Activated naive CD4-positive, alpha-beta T cell treated with Interleukin-2 at 50 U/mL for 16 hours (primary cell): ENCODE results near the gene ARHGEF28.

Experiments
- DNase-seq: peaks from one replicate; pipeline ENCODE4 v3.0.0-alpha.2; 2020

Gene ARHGEF28

GRCh38 chr5:73945505-73945904 is 319.5 kb downstream of the ARHGEF28 start:
- DNase-seq = peak; percentile 10

- DNase-seq = no peak
These were observed 320.3 kb downstream of the ARHGEF28 start for GRCh38 chr5:73946278-73946677.

- DNase-seq = no peak
These were observed 321.1 kb downstream of the ARHGEF28 start for GRCh38 chr5:73946919-73947602.

GRCh38 chr5:73947906-73948640 is 322.1 kb downstream of the ARHGEF28 start:
- DNase-seq = no peak

- no peak for DNase-seq
These were observed 322.7 kb downstream of the ARHGEF28 start for GRCh38 chr5:73948720-73949119.

- no peak for DNase-seq
These were observed 324.5 kb downstream of the ARHGEF28 start for GRCh38 chr5:73950441-73950873.

GRCh38 chr5:73950912-73951430 is 325.0 kb downstream of the ARHGEF28 start:
- no peak for DNase-seq

GRCh38 chr5:73952872-73953271 is 326.9 kb downstream of the ARHGEF28 start:
- no peak for DNase-seq

- no peak for DNase-seq
These were observed 328.4 kb downstream of the ARHGEF28 start for GRCh38 chr5:73954381-73954780.

- DNase-seq = no peak
These were observed 329.4 kb downstream of the ARHGEF28 start for GRCh38 chr5:73955271-73955846.

- no peak for DNase-seq
These were observed 331.5 kb downstream of the ARHGEF28 start for GRCh38 chr5:73957397-73958001.

- DNase-seq = no peak
These were observed 332.0 kb downstream of the ARHGEF28 start for GRCh38 chr5:73958037-73958436.

GRCh38 chr5:73960023-73960422 is 334.0 kb downstream of the ARHGEF28 start:
- DNase-seq = no peak

GRCh38 chr5:73960426-73960825 is 334.4 kb downstream of the ARHGEF28 start:
- DNase-seq = no peak

GRCh38 chr5:73962801-73963425 is 336.9 kb downstream of the ARHGEF28 start:
- DNase-seq = no peak

GRCh38 chr5:73964352-73964865 is 338.4 kb downstream of the ARHGEF28 start:
- DNase-seq = no peak

GRCh38 chr5:73966451-73966850 is 340.5 kb downstream of the ARHGEF28 start:
- no peak for DNase-seq

GRCh38 chr5:73967347-73967746 is 341.4 kb downstream of the ARHGEF28 start:
- no peak for DNase-seq

GRCh38 chr5:73968246-73968645 is 342.2 kb downstream of the ARHGEF28 start:
- DNase-seq = no peak

- DNase-seq = no peak
These were observed 342.7 kb downstream of the ARHGEF28 start for GRCh38 chr5:73968729-73969128.

GRCh38 chr5:73969195-73970036 is 343.4 kb downstream of the ARHGEF28 start:
- no peak for DNase-seq

GRCh38 chr5:73971326-73971725 is 345.3 kb downstream of the ARHGEF28 start:
- no peak for DNase-seq
